Fibroblast of lung (primary cell): Measurements from ENCODE around the gene PRSS50. TPM values are rescaled to one million over a fixed set of nuclear protein-coding genes. Genes with fewer than 3 reads are reported as not detected.

Experiments used
- DNase-seq, 2 donors: peaks; one replicate each; pipeline versions ENCODE4 v3.0.0 to v3.0.0-alpha.2; 2010; ENCODE audit warnings: low read depth in 2 of 2
- H2AFZ ChIP-seq: 2 replicates; pipeline ENCODE4 v1.5.1; 2012; ENCODE audit warnings: low read length, control low read depth, inconsistent platforms
- H3K27ac ChIP-seq: 2 replicates; pipeline ENCODE4 v1.5.1; 2011; ENCODE audit warnings: low read length, control low read depth; ENCODE audit not compliant: insufficient read depth
- H3K27me3 ChIP-seq: 2 replicates; pipeline ENCODE4 v1.5.1; 2011; ENCODE audit warnings: mild to moderate bottlenecking, low read length; ENCODE audit not compliant: control insufficient read depth, insufficient read depth
- H3K36me3 ChIP-seq: 2 replicates; pipeline ENCODE4 v1.5.1; 2011; ENCODE audit warnings: low read length; ENCODE audit not compliant: control insufficient read depth, insufficient read depth
- H3K4me1 ChIP-seq: 2 replicates; pipeline ENCODE4 v1.5.1; 2011; ENCODE audit warnings: low read length; ENCODE audit not compliant: control insufficient read depth, insufficient read depth; ENCODE audit errors: extremely low read depth
- H3K4me2 ChIP-seq: 2 replicates; pipeline ENCODE4 v1.5.1; 2011; ENCODE audit warnings: low read length, control low read depth; ENCODE audit not compliant: insufficient read depth; ENCODE audit errors: extremely low read depth
- H3K4me3 ChIP-seq, 4 experiments: fragments of 200-600 bp in 1 of 4; sonication (generic) in 1 of 4; replicated peaks in 1 of 4; 2 replicates each; pipeline ENCODE4 v1.5.1; 2011 to 2016; ENCODE audit warnings: low read length in 4 of 4, low read depth in 3 of 4, mild to moderate bottlenecking in 3 of 4, control low read depth in 2 of 4, inconsistent platforms in 1 of 4, mixed read lengths in 1 of 4; ENCODE audit not compliant: insufficient read depth in 1 of 4; ENCODE audit errors: control extremely low read depth in 1 of 4
- H3K79me2 ChIP-seq: 2 replicates; pipeline ENCODE4 v1.5.1; 2012; ENCODE audit warnings: mild to moderate bottlenecking, low read length, inconsistent platforms; ENCODE audit not compliant: control insufficient read depth, insufficient read depth
- H3K9ac ChIP-seq: 2 replicates; pipeline ENCODE4 v1.5.1; 2011; ENCODE audit warnings: mild to moderate bottlenecking, low read length, control low read depth; ENCODE audit not compliant: insufficient read depth
- H3K9me3 ChIP-seq: 2 replicates; pipeline ENCODE4 v1.5.1; 2012; ENCODE audit warnings: low read depth, low read length; ENCODE audit not compliant: control insufficient read depth, insufficient read depth
- H4K20me1 ChIP-seq: 2 replicates; pipeline ENCODE4 v1.5.1; 2011; ENCODE audit warnings: low read length; ENCODE audit not compliant: control insufficient read depth, insufficient read depth; ENCODE audit errors: extremely low read depth
- CTCF ChIP-seq, 2 donors: IDR thresholded peaks in 1 of 2; conservative IDR thresholded peaks in 1 of 2; 1 replicate in 1 of 2; 2 replicates in 1 of 2; pipeline ENCODE4 v1.5.1; 2011 to 2012; ENCODE audit warnings: low read length in 2 of 2, control low read depth in 1 of 2, inconsistent platforms in 1 of 2, low read depth in 1 of 2, mild to moderate bottlenecking in 1 of 2
- EZH2 ChIP-seq: IDR thresholded peaks from 2 replicates; pipeline ENCODE4 v1.5.1; 2012; ENCODE audit warnings: low read length, control low read depth, mild to moderate bottlenecking; ENCODE audit errors: missing control alignments
- polyA plus RNA-seq, 2 donors: library from polyadenylated mRNA; depleted of rRNA in 1 of 2; stranded (reverse) in 1 of 2; unstranded in 1 of 2; fragments of >200 nt; gene quantifications; 2 replicates each; pipeline ENCODE4 v1.2.1, GENCODE V29; 2011 to 2012; ENCODE audit warnings: missing spikeins in 1 of 2
- total RNA-seq: library from RNA; depleted of rRNA; stranded (reverse); fragments of >200 nt; gene quantifications from 2 replicates; pipeline ENCODE4 v1.2.1, GENCODE V29; 2014

Gene PRSS50
- total and polyA plus RNA-seq, 2 donors (not counting 1 experiment from before 2014, with no cell fraction given): not detected

GRCh38 chr3:46714728-46715506 lies 2.8 kb downstream of the PRSS50 start:
- H3K36me3 ChIP-seq: no peaks in the 10 kb centered on the region
- no peak for DNase-seq
- H2AFZ ChIP-seq: no peak overlapping the region
- TF ChIP-seq EZH2 (no peak), CTCF (conservative IDR thresholded peaks at IDR 0.05 in 1 of 2, IDR thresholded peaks at IDR 0.05 in 1 of 2; ENCODE audit: low read depth in 1 of 2, low read length in 2 of 2) (no peak)
- no peaks in the 10 kb centered on the region for H3K9me3 ChIP-seq
- H3K9ac ChIP-seq: no peak overlapping the region
- H3K4me3 ChIP-seq: no peak overlapping the region
- H3K4me1 ChIP-seq: no peaks in the 10 kb centered on the region
- no peak overlapping the region for H3K27ac ChIP-seq
- H3K4me2 ChIP-seq: no peak overlapping the region
- no peaks in the 10 kb centered on the region for H3K79me2 ChIP-seq
- H4K20me1 ChIP-seq: no peaks in the 10 kb centered on the region
- H3K27me3 ChIP-seq: no peaks in the 10 kb centered on the region

DNA sequence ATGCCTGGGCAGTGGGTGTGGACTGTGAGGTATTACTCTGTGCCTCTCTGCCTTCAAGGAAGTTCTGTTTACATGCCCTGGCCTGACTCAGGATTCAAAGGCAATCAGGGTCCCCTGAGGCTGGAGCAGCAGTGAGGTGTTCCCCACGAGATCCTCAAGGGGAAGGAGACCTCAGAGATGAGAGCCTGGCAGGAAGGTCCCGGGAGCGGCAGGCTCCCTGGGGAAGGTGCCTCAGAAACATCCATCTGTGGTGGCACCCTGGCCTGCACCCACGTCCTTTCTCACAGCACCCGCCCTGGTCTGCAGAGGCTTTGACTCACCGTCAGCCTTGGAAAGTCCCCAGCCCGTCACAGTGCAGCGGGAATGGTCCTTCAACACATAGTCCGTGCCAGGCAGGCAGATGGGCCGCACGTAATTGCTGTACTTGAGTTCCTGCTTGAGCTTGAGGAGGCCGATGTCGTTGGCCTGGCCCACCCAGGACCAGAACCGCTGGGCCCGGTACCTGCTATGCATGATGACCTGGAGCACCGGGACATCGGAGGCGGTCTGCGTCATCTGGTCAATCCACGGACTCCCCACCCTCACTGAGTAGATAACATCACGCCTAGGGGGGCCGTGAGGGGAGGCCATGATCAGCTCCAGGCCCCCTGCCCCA lies 3.6 kb downstream of the PRSS50 start:
- Histone ChIP-seq H3K27ac (no peak overlapping the region), H3K36me3 (no peaks in the 10 kb centered on the region), H3K79me2 (no peaks in the 10 kb centered on the region), H3K4me3 (no peak overlapping the region), H2AFZ (no peak overlapping the region), H3K27me3 (peaks cover 2% of the 10 kb centered on the region), H3K9ac (no peak overlapping the region), H3K4me1 (no peaks in the 10 kb centered on the region), H4K20me1 (no peaks in the 10 kb centered on the region), H3K9me3 (no peaks in the 10 kb centered on the region), H3K4me2 (no peak overlapping the region)
- TF ChIP-seq CTCF (conservative IDR thresholded peaks at IDR 0.05 in 1 of 2, IDR thresholded peaks at IDR 0.05 in 1 of 2; ENCODE audit: low read depth in 1 of 2, low read length in 2 of 2) (no peak), EZH2 (no peak)
- no peak for DNase-seq

- Histone ChIP-seq H3K9ac (no peak overlapping the region), H3K27me3 (peaks cover 3% of the 10 kb centered on the region), H3K4me3 (no peak overlapping the region), H3K9me3 (no peaks in the 10 kb centered on the region), H3K4me2 (no peak overlapping the region), H4K20me1 (no peaks in the 10 kb centered on the region), H3K4me1 (no peaks in the 10 kb centered on the region), H3K79me2 (no peaks in the 10 kb centered on the region), H3K27ac (no peak overlapping the region), H3K36me3 (no peaks in the 10 kb centered on the region), H2AFZ (no peak overlapping the region)
- DNase-seq: no peak
- TF ChIP-seq EZH2: no peak
- TF ChIP-seq CTCF (conservative IDR thresholded peaks at IDR 0.05 in 1 of 2, IDR thresholded peaks at IDR 0.05 in 1 of 2; ENCODE audit: low read depth in 1 of 2, low read length in 2 of 2): no peak
Measured at GRCh38 chr3:46713050-46713897, 4.4 kb downstream of the PRSS50 start.
